IPS-18a (cell line): ENCODE measurements around the gene CCDC182.

Experiments
- H3K27ac ChIP-seq: one replicate; pipeline ENCODE4 v1.5.1; 2013; ENCODE audit warnings: low read length
- H3K27me3 ChIP-seq: one replicate; pipeline ENCODE4 v1.6.1; 2013; ENCODE audit warnings: mild to moderate bottlenecking, low read length; ENCODE audit not compliant: control insufficient read depth, insufficient read depth
- H3K36me3 ChIP-seq: one replicate; pipeline ENCODE4 v1.6.1; 2013; ENCODE audit warnings: low read depth, low read length; ENCODE audit not compliant: control insufficient read depth
- H3K4me1 ChIP-seq: one replicate; pipeline ENCODE4 v1.6.1; 2013; ENCODE audit warnings: low read depth, low read length; ENCODE audit not compliant: control insufficient read depth
- H3K4me3 ChIP-seq: one replicate; pipeline ENCODE4 v1.5.1; 2013; ENCODE audit warnings: low read length
- H3K9ac ChIP-seq: one replicate; pipeline ENCODE4 v1.6.1; 2013; ENCODE audit warnings: mild to moderate bottlenecking, low read length, moderate library complexity
- H3K9me3 ChIP-seq: one replicate; pipeline ENCODE4 v1.6.1; 2013; ENCODE audit warnings: low read depth, low read length; ENCODE audit not compliant: control insufficient read depth

The CCDC182 gene

DNA sequence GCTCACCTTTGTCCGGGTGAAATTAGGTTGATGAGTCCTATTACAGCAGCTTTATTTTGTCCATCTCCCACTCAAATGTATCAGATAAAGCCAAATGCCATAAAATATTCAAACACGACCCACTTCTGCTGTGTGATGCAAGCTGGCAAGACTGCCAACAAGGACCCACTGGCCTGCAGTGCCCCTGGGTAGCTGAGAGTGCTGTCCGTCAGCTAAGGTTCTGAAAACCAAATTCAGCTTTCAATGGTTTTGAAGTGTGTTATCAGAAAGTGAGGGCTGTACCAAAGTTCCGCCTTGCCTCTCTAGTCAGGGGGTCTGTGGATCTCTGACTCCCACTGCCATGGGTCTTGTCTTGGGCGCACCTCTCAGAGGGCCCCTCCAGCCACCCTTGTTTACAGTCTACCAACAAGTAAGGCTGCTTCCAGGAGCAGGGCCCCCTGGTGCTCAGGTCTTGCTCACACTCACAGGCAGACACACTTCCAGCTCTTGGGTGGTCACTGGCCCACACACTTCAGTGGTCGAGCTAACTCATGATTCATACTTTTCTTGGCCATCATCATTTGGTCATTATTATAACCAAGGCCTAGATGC lies 10.5 kb upstream of the CCDC182 start:
- H3K9me3 ChIP-seq, result no peaks in the 10 kb centered on the region
- no peak overlapping the region for H3K27ac ChIP-seq
- no peaks in the 10 kb centered on the region for H3K36me3 ChIP-seq
- no peak overlapping the region for H3K9ac ChIP-seq
- H3K4me1 ChIP-seq, result no peaks in the 10 kb centered on the region
- no peak overlapping the region for H3K4me3 ChIP-seq
- no peaks in the 10 kb centered on the region for H3K27me3 ChIP-seq

DNA sequence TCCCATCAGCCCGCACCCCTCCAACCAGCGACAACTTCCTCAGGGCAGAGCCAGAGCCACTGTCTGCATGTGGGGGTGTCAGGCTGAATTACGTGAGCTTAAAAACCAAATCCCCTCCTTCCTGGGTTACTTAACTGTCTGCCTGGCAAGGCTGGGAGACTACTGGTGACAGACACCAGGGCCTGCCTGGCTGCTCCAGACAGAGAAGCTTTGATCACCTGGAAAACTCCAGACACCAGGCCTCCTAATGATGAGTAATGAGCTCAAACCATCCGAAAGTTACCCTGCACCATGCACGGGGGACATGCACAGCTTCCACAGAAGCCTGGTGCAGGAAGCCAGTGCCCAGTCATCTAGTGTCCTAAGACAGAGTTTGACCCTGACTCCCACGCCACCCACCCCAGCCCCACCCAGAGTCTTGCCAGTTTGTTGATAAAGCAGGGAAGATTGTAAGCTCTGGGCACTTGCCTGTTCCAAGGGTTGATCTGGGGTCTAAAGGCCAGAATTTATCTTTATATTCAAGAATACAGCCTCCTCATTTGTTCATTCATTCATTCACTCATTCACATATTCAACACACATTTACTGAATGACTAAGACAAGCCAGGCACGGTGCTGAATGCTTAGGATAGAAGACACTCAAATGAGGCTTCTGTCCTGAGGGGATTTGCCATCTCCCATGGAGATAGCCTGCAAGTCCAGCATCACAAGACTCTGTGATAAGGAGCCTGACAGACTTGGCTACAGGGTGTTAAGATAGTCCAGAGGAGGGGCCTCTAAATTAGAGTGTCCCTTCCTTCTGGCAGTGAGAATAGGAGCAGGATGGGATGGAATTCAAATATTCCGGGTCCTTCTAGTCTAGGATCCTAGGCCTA lies 7.2 kb upstream of the CCDC182 start:
- H3K27me3 ChIP-seq, result no peaks in the 10 kb centered on the region
- H3K4me1 ChIP-seq, result no peaks in the 10 kb centered on the region
- H3K4me3 ChIP-seq, result no peak overlapping the region
- no peak overlapping the region for H3K9ac ChIP-seq
- no peaks in the 10 kb centered on the region for H3K9me3 ChIP-seq
- no peaks in the 10 kb centered on the region for H3K36me3 ChIP-seq
- H3K27ac ChIP-seq, result no peak overlapping the region

DNA sequence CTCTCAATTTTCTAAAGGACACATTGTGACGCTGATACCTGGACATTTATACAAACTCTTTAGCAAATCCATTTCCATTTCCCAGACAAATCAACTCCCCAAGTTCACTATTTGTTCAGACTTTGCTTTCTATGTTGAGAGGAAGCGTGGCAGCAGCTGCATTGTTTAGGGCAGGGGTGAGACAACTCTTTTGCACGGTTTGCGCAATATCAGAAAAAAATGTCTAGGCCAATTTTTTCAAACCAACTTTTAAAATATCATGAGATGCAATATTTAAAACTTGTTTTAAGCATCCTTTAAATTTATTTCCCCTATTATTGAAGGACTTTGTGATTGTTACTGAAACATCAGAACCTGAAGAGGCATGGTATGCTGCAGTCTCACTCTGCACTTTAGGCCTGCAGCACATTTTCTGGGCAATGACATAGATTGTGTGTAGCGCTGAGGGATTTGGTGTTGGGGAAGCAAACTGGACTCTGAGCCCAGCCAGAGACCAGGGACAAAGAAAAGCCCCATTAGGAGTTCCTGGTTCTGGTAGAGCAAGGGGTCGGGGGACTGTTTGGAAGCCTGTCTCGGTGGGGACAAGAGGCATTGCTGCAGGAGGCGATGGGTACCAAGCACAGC lies 6.4 kb upstream of the CCDC182 start:
- H3K4me3 ChIP-seq, result no peak overlapping the region
- no peaks in the 10 kb centered on the region for H3K4me1 ChIP-seq

GRCh38 chr17:57750895-57751294 lies 5.8 kb upstream of the CCDC182 start:
- Histone ChIP-seq H3K9me3 (no peaks in the 10 kb centered on the region), H3K9ac (no peak overlapping the region), H3K27ac (no peak overlapping the region), H3K4me3 (no peak overlapping the region), H3K4me1 (no peaks in the 10 kb centered on the region), H3K27me3 (no peaks in the 10 kb centered on the region), H3K36me3 (no peaks in the 10 kb centered on the region)

More for the DNA sequence above, 6.4 kb upstream of the CCDC182 start:
- Histone ChIP-seq H3K9me3 (no peaks in the 10 kb centered on the region), H3K36me3 (no peaks in the 10 kb centered on the region), H3K9ac (no peak overlapping the region), H3K27ac (no peak overlapping the region), H3K27me3 (no peaks in the 10 kb centered on the region)

- H3K4me1 ChIP-seq, result no peaks in the 10 kb centered on the region
- no peaks in the 10 kb centered on the region for H3K36me3 ChIP-seq
- H3K9ac ChIP-seq, result no peak overlapping the region
- H3K4me3 ChIP-seq, result no peak overlapping the region
- no peaks in the 10 kb centered on the region for H3K27me3 ChIP-seq
- H3K9me3 ChIP-seq, result no peaks in the 10 kb centered on the region
- no peak overlapping the region for H3K27ac ChIP-seq
These were observed 5.2 kb upstream of the CCDC182 start for GRCh38 chr17:57750109-57750871.

GRCh38 chr17:57749701-57750100 lies 4.6 kb upstream of the CCDC182 start:
- H3K4me1 ChIP-seq, result no peaks in the 10 kb centered on the region
- H3K36me3 ChIP-seq, result no peaks in the 10 kb centered on the region
- H3K27ac ChIP-seq, result no peak overlapping the region
- H3K27me3 ChIP-seq, result no peaks in the 10 kb centered on the region
- no peaks in the 10 kb centered on the region for H3K9me3 ChIP-seq
- no peak overlapping the region for H3K9ac ChIP-seq
- H3K4me3 ChIP-seq, result no peak overlapping the region

DNA sequence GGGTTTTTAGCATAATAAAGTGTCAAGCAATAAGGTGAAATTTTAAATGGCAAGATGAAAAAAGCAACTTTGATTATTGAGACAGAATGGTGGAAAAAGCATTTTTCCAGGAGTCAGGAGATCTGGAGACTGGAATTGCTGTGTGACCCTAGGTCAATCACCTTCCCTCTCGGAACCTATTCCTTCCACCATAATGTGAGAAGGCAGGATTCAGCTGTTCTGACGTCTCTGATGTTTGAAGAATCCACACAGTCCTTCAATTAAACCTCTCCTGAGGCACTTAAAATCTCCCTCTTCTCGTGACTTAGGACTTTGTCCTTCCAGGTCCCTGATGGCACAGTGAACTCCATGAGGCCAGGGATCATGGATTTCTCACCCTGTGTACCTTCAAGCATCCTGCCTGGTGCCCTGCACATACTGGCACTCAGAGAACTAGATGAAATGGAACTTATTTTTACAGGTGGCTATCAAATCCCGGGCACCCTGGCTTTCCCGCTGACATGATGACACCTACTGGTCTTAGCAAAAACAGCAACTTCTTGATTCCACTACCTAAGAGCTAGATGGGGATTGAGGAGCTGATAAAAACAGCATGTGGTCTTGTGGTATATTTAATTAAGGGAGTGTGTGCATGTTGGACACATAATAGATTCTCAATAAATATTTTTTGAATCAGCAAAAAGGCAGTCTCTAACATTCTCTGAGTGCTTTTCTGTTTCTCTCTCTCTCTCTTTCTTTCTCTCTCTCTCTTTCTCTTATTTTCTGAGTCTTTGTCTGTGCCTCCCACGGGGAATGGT lies 2.3 kb upstream of the CCDC182 start:
- Histone ChIP-seq H3K4me1 (no peaks in the 10 kb centered on the region), H3K9ac (no peak overlapping the region), H3K4me3 (no peak overlapping the region), H3K9me3 (no peaks in the 10 kb centered on the region), H3K36me3 (no peaks in the 10 kb centered on the region), H3K27me3 (no peaks in the 10 kb centered on the region), H3K27ac (no peak overlapping the region)

- Histone ChIP-seq H3K4me3 (no peak overlapping the region), H3K4me1 (no peaks in the 10 kb centered on the region), H3K27me3 (no peaks in the 10 kb centered on the region), H3K9me3 (no peaks in the 10 kb centered on the region), H3K27ac (no peak overlapping the region), H3K9ac (no peak overlapping the region), H3K36me3 (no peaks in the 10 kb centered on the region)
These were observed 1.1 kb upstream of the CCDC182 start for GRCh38 chr17:57746221-57746620.

- Histone ChIP-seq H3K27ac (no peak overlapping the region), H3K9ac (no peak overlapping the region), H3K4me1 (no peaks in the 10 kb centered on the region), H3K36me3 (no peaks in the 10 kb centered on the region), H3K9me3 (no peaks in the 10 kb centered on the region), H3K4me3 (no peak overlapping the region), H3K27me3 (no peaks in the 10 kb centered on the region)
These were observed 616 bp downstream of the CCDC182 start for GRCh38 chr17:57744195-57745170.

DNA sequence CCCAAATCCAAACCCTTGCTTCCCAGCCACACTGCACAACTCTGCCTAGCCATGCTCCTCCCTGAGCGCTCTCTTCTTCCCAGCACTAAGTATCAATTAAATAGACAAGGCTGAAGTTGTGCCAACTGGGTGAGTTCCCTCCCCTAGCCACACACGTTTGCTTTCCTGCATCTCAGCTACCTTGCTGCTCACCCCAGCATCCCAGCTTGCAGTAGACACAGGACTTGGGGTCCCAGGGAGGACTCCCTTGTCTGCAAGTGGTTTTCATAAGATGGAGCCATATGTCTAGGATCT lies 4.9 kb downstream of the CCDC182 start:
- Histone ChIP-seq H3K4me1 (no peaks in the 10 kb centered on the region), H3K27ac (no peak overlapping the region), H3K27me3 (no peaks in the 10 kb centered on the region), H3K9ac (no peak overlapping the region), H3K36me3 (no peaks in the 10 kb centered on the region), H3K4me3 (no peak overlapping the region), H3K9me3 (no peaks in the 10 kb centered on the region)
